K562 (cell line): ENCODE measurements around the gene INVS. TPM values are rescaled to one million over a fixed set of nuclear protein-coding genes. Genes with fewer than 3 reads are reported as not detected.

ENCODE experiments used
- ATAC-seq: fragments of 200-7000 bp; cut with Tn5 transposase; 3 replicates; pipeline ENCODE4 v1.9.1; 2020; ENCODE audit warnings: moderate library complexity
- BruUV-seq: library from RNA; stranded (reverse); fragments of 400-500 nt; replicated peaks from 2 replicates; lab custom pipeline; 2021; lab: Mats Ljungman, UMichigan
- CTCF ChIA-PET: fragments of 300-600 bp; formaldehyde crosslinking; extraction: SDS; loops from one replicate; lab custom pipeline; 2021; ENCODE audit warnings: low intra/inter-chr PET ratio; lab: Yijun Ruan, JAX
- POLR2A ChIA-PET: fragments of 300-600, 350-650 bp; sonication (Branson Sonifier 250); formaldehyde crosslinking; extraction: SDS; loops from one replicate; lab custom pipeline; 2021; ENCODE audit warnings: antibody characterized with exemption, inconsistent platforms; lab: Yijun Ruan, JAX
- DNase-seq, 4 experiments: peaks; one replicate each; pipeline versions ENCODE4 v3.0.0 to v3.0.0-alpha.2; 2011 to 2018; ENCODE audit warnings: low spot score in 3 of 4, mixed read lengths in 3 of 4; ENCODE audit errors: extremely low read depth in 1 of 4
- FAIRE-seq: peaks from 2 replicates; lab custom pipeline; 2011; peaks lifted over from hg19 to GRCh38; lab: Jason Lieb, UNC
- H2AFZ ChIP-seq: 2 replicates; pipeline ENCODE4 v1.6.0; 2011; ENCODE audit warnings: low read depth, low read length, control low read depth, inconsistent platforms
- H3K27ac ChIP-seq: fragments of 200-600 bp; 3 replicates; pipeline ENCODE4 v1.8.0; 2011; ENCODE audit warnings: low read depth, mild to moderate bottlenecking, control low read depth, inconsistent platforms, low read length, moderate library complexity, mixed read lengths; ENCODE audit errors: extremely low read depth
- H3K27me3 ChIP-seq, 2 experiments: fragments of 300-600 bp in 1 of 2; 2 replicates in 1 of 2; 3 replicates in 1 of 2; pipeline versions ENCODE4 v1.6.0 to v1.8.0; 2011; ENCODE audit warnings: inconsistent platforms in 2 of 2, low read length in 2 of 2, mild to moderate bottlenecking in 1 of 2, mixed read lengths in 1 of 2, moderate library complexity in 1 of 2; ENCODE audit not compliant: control insufficient read depth in 2 of 2, insufficient read depth in 2 of 2
- H3K36me3 ChIP-seq: fragments of 300-600 bp; 3 replicates; pipeline ENCODE4 v1.8.0; 2011; ENCODE audit warnings: mild to moderate bottlenecking, low read length, inconsistent platforms; ENCODE audit not compliant: control insufficient read depth, insufficient read depth
- H3K4me1 ChIP-seq, 2 experiments: fragments of 200-600 bp in 1 of 2; replicated peaks in 1 of 2; 2 replicates in 1 of 2; 3 replicates in 1 of 2; pipeline versions ENCODE4 v1.5.1 to v1.8.0; 2011; ENCODE audit warnings: inconsistent platforms in 2 of 2, low read length in 2 of 2, mild to moderate bottlenecking in 1 of 2, mixed read lengths in 1 of 2, moderate library complexity in 1 of 2; ENCODE audit not compliant: control insufficient read depth in 2 of 2, insufficient read depth in 2 of 2
- H3K4me2 ChIP-seq: 2 replicates; pipeline ENCODE4 v1.6.1; 2011; ENCODE audit warnings: low read length, control low read depth, inconsistent platforms, mixed read lengths; ENCODE audit not compliant: insufficient read depth
- H3K4me3 ChIP-seq: fragments of 200-600 bp; sonication (generic), shearing (Covaris generic); 2 replicates; pipeline ENCODE4 v1.5.1; 2016; ENCODE audit warnings: control low read depth, inconsistent platforms
- H3K79me2 ChIP-seq: fragments of 200-600 bp; 3 replicates; pipeline ENCODE4 v1.8.0; 2011; ENCODE audit warnings: low read length, inconsistent platforms; ENCODE audit not compliant: control insufficient read depth, insufficient read depth
- H3K9ac ChIP-seq, 2 experiments: 2 replicates each; pipeline versions ENCODE4 v1.6.0 to v1.6.1; 2011; ENCODE audit warnings: low read depth in 2 of 2, low read length in 2 of 2, control low read depth in 1 of 2, inconsistent platforms in 1 of 2, mild to moderate bottlenecking in 1 of 2, mixed read lengths in 1 of 2; ENCODE audit not compliant: insufficient read depth in 1 of 2
- H3K9me1 ChIP-seq: one replicate; pipeline ENCODE4 v1.6.0; 2011; ENCODE audit warnings: inconsistent platforms, mild to moderate bottlenecking, low read length, moderate library complexity; ENCODE audit not compliant: control insufficient read depth, insufficient read depth
- H3K9me3 ChIP-seq: replicated peaks from 2 replicates; pipeline ENCODE4 v1.5.1; 2011; ENCODE audit warnings: low read depth, low read length, inconsistent platforms; ENCODE audit not compliant: control insufficient read depth, insufficient read depth
- H4K20me1 ChIP-seq: replicated peaks from 2 replicates; pipeline ENCODE4 v1.6.1; 2011; ENCODE audit warnings: low read length, inconsistent platforms, mixed read lengths; ENCODE audit not compliant: control insufficient read depth, insufficient read depth
- ATF1 ChIP-seq, 2 experiments: fragments of 450-650 bp in 1 of 2; IDR thresholded peaks; 2 replicates each; pipeline ENCODE4 v1.6.1; 2016; ENCODE audit warnings: missing compliant biosample characterization in 1 of 2, missing genetic modification characterization in 1 of 2
- BACH1 ChIP-seq: fragments of 200-800 bp; sonication (Bioruptor generic); IDR thresholded peaks from 2 replicates; pipeline ENCODE4 v1.6.1; 2016; ENCODE audit warnings: missing genetic modification characterization, missing compliant biosample characterization
- BDP1 ChIP-seq: IDR thresholded peaks from 3 replicates; pipeline ENCODE4 v1.6.1; 2011; ENCODE audit not compliant: insufficient read length, insufficient read depth
- CREM ChIP-seq: IDR thresholded peaks from 2 replicates; pipeline ENCODE4 v1.6.1; 2014; ENCODE audit warnings: antibody characterized with exemption, low read depth
- EGR1 ChIP-seq: fragments of 450-650 bp; conservative IDR thresholded peaks from 2 replicates; pipeline ENCODE4 v1.6.1; 2017; ENCODE audit warnings: mild to moderate bottlenecking
- RBM34 ChIP-seq: fragments of 200-400 bp; formaldehyde crosslinking; IDR thresholded peaks from 2 replicates; pipeline ENCODE4 v1.6.1; 2018; ENCODE audit warnings: low read length, borderline replicate concordance; ENCODE audit not compliant: insufficient read depth
- XRCC4 ChIP-seq: IDR thresholded peaks from one replicate; pipeline ENCODE4 v1.6.1; 2011; ENCODE audit not compliant: insufficient read depth, insufficient read length; ENCODE audit errors: extremely low read depth
- ZHX1 ChIP-seq: fragments of 150-350 bp; conservative IDR thresholded peaks from 2 replicates; pipeline ENCODE4 v1.6.1; 2014; ENCODE audit warnings: low read length
- WGBS: fragments of 100-300 bp; shearing (Covaris generic); methylation state at CpG from one replicate; pipeline ENCODE4 v1.1.6; 2016; ENCODE audit warnings: low coverage, mixed read lengths; ENCODE audit not compliant: insufficient coverage; ENCODE audit errors: missing lambda C conversion rate; 5-methylcytosine and 5-hydroxymethylcytosine counted together
- in situ Hi-C: fragments of 300-500 bp; cut with MboI; formaldehyde crosslinking; loops from 4 replicates; pipeline ENCODE4 v1.15.0; 2018; ENCODE audit warnings: inconsistent platforms, mixed read lengths
- intact Hi-C: fragments of 100-400 bp; cut with micrococcal nuclease; formaldehyde crosslinking; loops from 2 replicates; pipeline ENCODE4 v1.14.2; 2022
- polyA plus RNA-seq, 8 experiments: library from polyadenylated mRNA; depleted of rRNA in 4 of 8; stranded (reverse) in 5 of 8; unstranded in 3 of 8; fragments of >200 nt; fragmentation: Nextera tagmentation in 2 of 8; fragmentation: Illumina TruSeq in 1 of 8; extraction: Ambion mirVana in 2 of 8; extraction: Trizol in 1 of 8; gene quantifications; 2 replicates each; pipeline versions ENCODE4 v1.2.1 to v1.2.3, GENCODE V29; 2011 to 2014; ENCODE audit warnings: inconsistent platforms in 1 of 8, missing spikeins in 1 of 8
- total RNA-seq, 7 experiments: library from RNA; depleted of rRNA in 6 of 7; stranded (reverse); fragments of >200 nt in 6 of 7; fragmentation: Illumina TruSeq in 2 of 7; extraction: Trizol in 2 of 7; gene quantifications; 2 replicates each; pipeline versions ENCODE4 v1.2.1 to v1.2.3, GENCODE V29; 2011 to 2021; ENCODE audit warnings: low replicate concordance in 1 of 7

The INVS gene
- total and polyA plus RNA-seq, 9 of the 15 experiments (the other 6 are each of a cell fraction or from before 2014, with no cell fraction given): 0.77 to 18.5 (median 10.0) TPM

DNA sequence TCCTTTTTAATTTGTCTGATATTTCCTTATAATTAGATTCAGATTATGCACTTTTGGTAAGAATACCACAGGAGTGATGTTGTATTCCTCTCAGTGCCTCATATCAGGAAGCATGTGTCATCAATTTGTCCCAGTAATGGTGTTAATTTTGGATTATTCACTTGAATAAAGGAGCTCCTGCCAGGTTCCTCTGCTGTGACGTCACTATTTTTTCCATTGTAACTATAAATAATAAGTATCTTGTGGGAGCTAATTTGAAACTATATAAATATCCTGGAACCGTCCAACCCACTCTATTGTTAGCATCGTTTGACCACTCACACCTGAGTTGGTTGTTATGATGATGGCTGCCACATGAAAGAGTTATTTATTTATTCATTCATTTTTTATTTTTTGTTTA is 107.9 kb downstream of the INVS start:
- ATAC-seq (no peak), DNase-seq (no peak), FAIRE-seq (no peak)
- Histone ChIP-seq H3K9me1 (no peaks in the 10 kb centered on the region), H3K36me3 (no peaks in the 10 kb centered on the region), H3K27me3 (no peaks in the 10 kb centered on the region), H3K4me1 (peaks cover 0 to 4% of the 10 kb centered on the region in 2 experiments; a peak in 2 of 5 replicates), H3K27ac (no peak overlapping the region), H4K20me1 (no peaks in the 10 kb centered on the region), H2AFZ (no peak overlapping the region), H3K9ac (no peak overlapping the region), H3K79me2 (no peaks in the 10 kb centered on the region), H3K4me2 (no peak overlapping the region), H3K4me3 (no peak overlapping the region), H3K9me3 (no peaks in the 10 kb centered on the region)
- 53% methylated on average over 3 of the region's 3 CpGs for WGBS
- no peak for TF ChIP-seq XRCC4
- TF ChIP-seq EGR1: no peak
- no peak for TF ChIP-seq RBM34
- no peak for TF ChIP-seq ATF1 (CRISPR knock-in tag; IDR thresholded peaks at IDR 0.05)
- TF ChIP-seq ATF1 (tag; IDR thresholded peaks at IDR 0.05): peak; percentile 32; the same call in 1 of the 2 replicates
- no peak for TF ChIP-seq BDP1
- no peak for TF ChIP-seq CREM
- no peak for TF ChIP-seq ZHX1
- TF ChIP-seq BACH1 (tag): no peak
- ChIA-PET CTCF (no interaction called here), POLR2A (interaction anchor here (0.5 kb wide), 1 partner anchor 132 kb away, joined by 3 read pairs; no protein-coding TSS in a partner anchor)
- intact Hi-C loops (no loop called here), in situ Hi-C loops (no loop called here)
- no TSS peak for BruUV-seq
